ENCODE data around the gene BPIFB1.

The BPIFB1 gene

DNA sequence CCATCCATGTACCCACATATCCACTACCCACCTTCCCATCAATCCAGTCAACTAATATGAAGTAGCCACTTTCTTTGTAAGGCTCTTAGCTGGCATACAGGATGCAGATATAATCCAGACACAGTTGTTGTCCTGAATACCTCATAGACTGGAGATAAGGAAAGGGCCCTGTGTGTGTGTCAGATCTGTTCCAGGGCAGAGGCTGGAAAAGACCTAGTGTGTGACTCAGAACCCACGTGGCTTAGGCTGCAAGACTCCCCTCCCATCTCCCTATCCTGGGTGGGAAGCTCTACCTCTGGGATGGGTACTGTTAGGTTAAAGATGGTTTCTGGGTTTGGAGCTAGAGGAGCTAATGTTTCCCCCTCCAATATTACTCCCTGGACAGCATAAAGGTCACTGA, 43.6 kb upstream of the BPIFB1 start:
- no peaks in the 10 kb centered on the region for H3K79me2 ChIP-seq
- H3K27me3 ChIP-seq (ENCODE audit: control insufficient read depth, insufficient read depth, low read length) = no peaks in the 10 kb centered on the region
- no peak overlapping the region for H3K4me3 ChIP-seq (ENCODE audit: low read depth, low read length)
- H3K9ac ChIP-seq = no peak overlapping the region
- TF ChIP-seq, protein P1, sequence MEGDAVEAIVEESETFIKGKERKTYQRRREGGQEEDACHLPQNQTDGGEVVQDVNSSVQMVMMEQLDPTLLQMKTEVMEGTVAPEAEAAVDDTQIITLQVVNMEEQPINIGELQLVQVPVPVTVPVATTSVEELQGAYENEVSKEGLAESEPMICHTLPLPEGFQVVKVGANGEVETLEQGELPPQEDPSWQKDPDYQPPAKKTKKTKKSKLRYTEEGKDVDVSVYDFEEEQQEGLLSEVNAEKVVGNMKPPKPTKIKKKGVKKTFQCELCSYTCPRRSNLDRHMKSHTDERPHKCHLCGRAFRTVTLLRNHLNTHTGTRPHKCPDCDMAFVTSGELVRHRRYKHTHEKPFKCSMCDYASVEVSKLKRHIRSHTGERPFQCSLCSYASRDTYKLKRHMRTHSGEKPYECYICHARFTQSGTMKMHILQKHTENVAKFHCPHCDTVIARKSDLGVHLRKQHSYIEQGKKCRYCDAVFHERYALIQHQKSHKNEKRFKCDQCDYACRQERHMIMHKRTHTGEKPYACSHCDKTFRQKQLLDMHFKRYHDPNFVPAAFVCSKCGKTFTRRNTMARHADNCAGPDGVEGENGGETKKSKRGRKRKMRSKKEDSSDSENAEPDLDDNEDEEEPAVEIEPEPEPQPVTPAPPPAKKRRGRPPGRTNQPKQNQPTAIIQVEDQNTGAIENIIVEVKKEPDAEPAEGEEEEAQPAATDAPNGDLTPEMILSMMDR (IDR thresholded peaks at IDR 0.05) = no peak
- no peaks in the 10 kb centered on the region for H3K36me3 ChIP-seq (ENCODE audit: control insufficient read depth, insufficient read depth, low read length)
- no peak overlapping the region for H3K4me2 ChIP-seq (ENCODE audit: low read length)
- no peak overlapping the region for H2AFZ ChIP-seq
- H3K9me3 ChIP-seq (ENCODE audit: control insufficient read depth, low read length) = no peaks in the 10 kb centered on the region
- H3K4me1 ChIP-seq = no peaks in the 10 kb centered on the region
- H3K27ac ChIP-seq = no peak overlapping the region

- Histone ChIP-seq H3K4me1 (no peaks in the 10 kb centered on the region), H3K79me2 (no peaks in the 10 kb centered on the region), H3K27ac (no peak overlapping the region), H3K9me3 (ENCODE audit: control insufficient read depth, low read length) (no peaks in the 10 kb centered on the region), H3K4me3 (ENCODE audit: low read depth, low read length) (no peak overlapping the region), H3K4me2 (ENCODE audit: low read length) (no peak overlapping the region), H3K36me3 (ENCODE audit: control insufficient read depth, insufficient read depth, low read length) (no peaks in the 10 kb centered on the region), H2AFZ (no peak overlapping the region), H3K27me3 (ENCODE audit: control insufficient read depth, insufficient read depth, low read length) (no peaks in the 10 kb centered on the region), H3K9ac (no peak overlapping the region)
- TF ChIP-seq, protein P1 (IDR thresholded peaks at IDR 0.05) = no peak
Measured at GRCh38 chr20:33239979-33240736, 42.9 kb upstream of the BPIFB1 start.

DNA sequence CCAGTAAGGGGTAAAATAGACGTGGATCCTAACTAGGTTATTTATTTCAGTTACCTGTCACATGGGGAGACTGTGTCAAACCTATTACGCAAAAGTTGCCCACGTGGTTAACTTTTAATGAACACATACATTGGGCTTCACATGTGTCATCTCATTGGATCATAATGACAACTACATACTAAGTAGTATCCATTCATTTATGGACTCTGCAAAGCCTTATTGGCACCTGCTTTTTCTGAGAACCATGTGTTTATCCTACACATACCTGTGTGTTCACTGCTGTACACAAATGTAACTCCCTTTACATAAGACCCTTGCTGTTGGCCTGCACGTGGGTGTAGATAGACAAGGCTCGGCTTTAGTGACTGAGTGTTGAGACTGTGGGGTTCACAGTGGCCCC, 42.1 kb upstream of the BPIFB1 start:
- no peak overlapping the region for H3K4me2 ChIP-seq (ENCODE audit: low read length)
- H3K79me2 ChIP-seq = no peaks in the 10 kb centered on the region
- H2AFZ ChIP-seq = no peak overlapping the region
- no peaks in the 10 kb centered on the region for H3K36me3 ChIP-seq (ENCODE audit: control insufficient read depth, insufficient read depth, low read length)
- H3K9me3 ChIP-seq (ENCODE audit: control insufficient read depth, low read length) = no peaks in the 10 kb centered on the region
- no peaks in the 10 kb centered on the region for H3K4me1 ChIP-seq
- H3K9ac ChIP-seq = no peak overlapping the region
- no peak overlapping the region for H3K4me3 ChIP-seq (ENCODE audit: low read depth, low read length)
- TF ChIP-seq, protein P1 (IDR thresholded peaks at IDR 0.05) = no peak
- H3K27ac ChIP-seq = no peak overlapping the region
- H3K27me3 ChIP-seq (ENCODE audit: control insufficient read depth, insufficient read depth, low read length) = no peaks in the 10 kb centered on the region

- H3K4me3 ChIP-seq (ENCODE audit: low read depth, low read length) = no peak overlapping the region
- H3K4me1 ChIP-seq = no peaks in the 10 kb centered on the region
- TF ChIP-seq, protein P1 (IDR thresholded peaks at IDR 0.05) = no peak
- H3K36me3 ChIP-seq (ENCODE audit: control insufficient read depth, insufficient read depth, low read length) = no peaks in the 10 kb centered on the region
- no peak overlapping the region for H3K27ac ChIP-seq
- no peaks in the 10 kb centered on the region for H3K9me3 ChIP-seq (ENCODE audit: control insufficient read depth, low read length)
- H3K4me2 ChIP-seq (ENCODE audit: low read length) = no peak overlapping the region
- no peaks in the 10 kb centered on the region for H3K79me2 ChIP-seq
- no peak overlapping the region for H3K9ac ChIP-seq
- no peaks in the 10 kb centered on the region for H3K27me3 ChIP-seq (ENCODE audit: control insufficient read depth, insufficient read depth, low read length)
- H2AFZ ChIP-seq = no peak overlapping the region
Measured at GRCh38 chr20:33242319-33243100, 40.5 kb upstream of the BPIFB1 start.
